Islet precursor cell (in vitro differentiated cells): Measurements from ENCODE around the gene BCAS1.

Experiments used
- DNase-seq: peaks from one replicate; pipeline ENCODE4 v3.0.0-alpha.2; 2018

BCAS1 gene

GRCh38 chr20:54076259-54076658 lies 5.9 kb upstream of the BCAS1 start:
- DNase-seq, result no peak

GRCh38 chr20:54075322-54075721 lies 4.9 kb upstream of the BCAS1 start:
- DNase-seq, result no peak

GRCh38 chr20:54074511-54074910 lies 4.1 kb upstream of the BCAS1 start:
- no peak for DNase-seq

GRCh38 chr20:54073288-54073687 lies 2.9 kb upstream of the BCAS1 start:
- DNase-seq, result no peak

- DNase-seq, result no peak
Observed at GRCh38 chr20:54069501-54069971, 858 bp downstream of the BCAS1 start.

- DNase-seq, result no peak
Observed at GRCh38 chr20:54068966-54069365, 1.4 kb downstream of the BCAS1 start.

- no peak for DNase-seq
Observed at GRCh38 chr20:54068495-54068894, 1.9 kb downstream of the BCAS1 start.

- DNase-seq, result peak; percentile 87
Observed at GRCh38 chr20:54067606-54068174, 2.7 kb downstream of the BCAS1 start.

GRCh38 chr20:54065601-54066038 lies 4.8 kb downstream of the BCAS1 start:
- no peak for DNase-seq

GRCh38 chr20:54064939-54065338 lies 5.5 kb downstream of the BCAS1 start:
- DNase-seq, result no peak

- no peak for DNase-seq
Observed at GRCh38 chr20:54063992-54064676, 6.3 kb downstream of the BCAS1 start.

GRCh38 chr20:54063580-54063979 lies 6.8 kb downstream of the BCAS1 start:
- DNase-seq, result no peak

- DNase-seq, result no peak
Observed at GRCh38 chr20:54062812-54063280, 7.5 kb downstream of the BCAS1 start.

- no peak for DNase-seq
Observed at GRCh38 chr20:54061101-54061881, 9.1 kb downstream of the BCAS1 start.

GRCh38 chr20:54059691-54060364 lies 10.6 kb downstream of the BCAS1 start:
- no peak for DNase-seq

- no peak for DNase-seq
Observed at GRCh38 chr20:54058420-54059139, 11.8 kb downstream of the BCAS1 start.

- no peak for DNase-seq
Observed at GRCh38 chr20:54056762-54057639, 13.4 kb downstream of the BCAS1 start.

- DNase-seq, result no peak
Observed at GRCh38 chr20:54054516-54054915, 15.9 kb downstream of the BCAS1 start.

- DNase-seq, result no peak
Observed at GRCh38 chr20:54051068-54051467, 19.3 kb downstream of the BCAS1 start.

GRCh38 chr20:54048891-54049545 lies 21.4 kb downstream of the BCAS1 start:
- no peak for DNase-seq

GRCh38 chr20:54048481-54048880 lies 21.9 kb downstream of the BCAS1 start:
- DNase-seq, result no peak
